GM18868 (cell line): ENCODE data around the gene GJA10.

Experiments
- ATAC-seq: cut with Tn5 transposase; IDR thresholded peaks from one replicate; pipeline ENCODE4 v1.9.1; 2021; ENCODE audit warnings: mild to moderate bottlenecking, moderate library complexity; ENCODE audit not compliant: unreplicated experiment

Gene GJA10

GRCh38 chr6:89942601-89943000, 48.3 kb downstream of the GJA10 start:
- ATAC-seq: no peak

DNA sequence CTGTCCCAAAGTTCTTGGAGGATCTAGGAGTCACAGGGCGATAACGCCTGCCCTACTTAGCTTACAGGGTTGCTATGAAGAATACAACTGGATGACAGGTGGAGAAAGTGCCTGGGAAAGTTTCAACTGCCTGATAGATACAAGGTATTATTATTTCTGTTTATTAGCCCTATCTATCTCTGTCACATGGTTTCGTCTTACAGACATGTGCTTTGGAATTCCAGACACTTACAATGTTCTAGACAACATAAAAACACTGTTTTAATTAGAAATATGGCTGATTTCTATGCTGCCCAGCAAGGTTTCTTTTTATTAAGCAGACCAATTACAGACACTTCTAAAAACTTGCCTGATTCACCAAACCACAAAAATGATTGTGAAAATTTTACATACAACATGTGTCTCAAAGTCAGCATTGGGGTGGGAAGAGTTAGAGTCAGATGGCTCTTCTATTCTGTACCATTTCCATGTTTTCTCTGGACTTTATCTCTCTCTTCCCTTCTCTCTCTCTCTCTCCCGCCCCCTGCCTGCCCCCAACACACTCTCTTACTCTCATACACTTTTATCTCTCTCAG, 50.0 kb downstream of the GJA10 start:
- ATAC-seq: no peak

DNA sequence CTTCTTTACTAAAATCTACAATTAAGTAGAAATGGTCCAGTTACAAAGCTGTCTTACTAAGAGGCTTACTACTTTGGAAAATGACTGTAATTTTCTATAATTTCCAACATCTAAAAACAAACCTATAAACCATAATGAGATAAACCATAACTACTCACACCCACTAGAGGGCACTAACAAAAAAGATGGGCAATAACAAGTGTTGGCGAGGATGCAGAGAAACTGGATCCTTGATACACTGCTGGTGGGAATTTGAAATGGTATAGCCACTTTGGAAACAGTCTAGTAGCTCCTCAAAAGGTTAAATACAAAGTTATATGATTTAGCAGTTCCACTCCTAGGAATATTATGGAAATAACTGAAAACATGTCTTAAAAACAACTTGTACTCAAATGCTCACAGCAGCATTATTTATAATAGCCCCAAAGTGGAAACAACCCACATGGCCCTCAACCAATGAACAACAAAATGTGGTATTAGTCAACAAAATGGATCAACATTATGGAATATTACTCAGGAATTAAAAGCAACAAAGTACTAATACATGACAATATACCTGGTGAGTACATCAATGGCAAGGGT, 50.6 kb downstream of the GJA10 start:
- ATAC-seq: no peak
